ENCODE measurements around the gene LSAMP. TPM values are rescaled to one million over a fixed set of nuclear protein-coding genes. Genes with fewer than 3 reads are reported as not detected.

The LSAMP gene
- total and polyA plus RNA-seq, 9 of the 15 experiments (the other 6 are each of a cell fraction or from before 2014, with no cell fraction given) = 0.09 to 0.11 TPM; not detected in 7

GRCh38 chr3:116391296-116392201, 53.7 kb downstream of the LSAMP start:
- Histone ChIP-seq H3K79me2 (ENCODE audit: control insufficient read depth, insufficient read depth, low read length) (no peaks in the 10 kb centered on the region), H3K36me3 (ENCODE audit: control insufficient read depth, insufficient read depth, low read length) (no peaks in the 10 kb centered on the region), H3K4me3 (no peak overlapping the region), H4K20me1 (replicated peaks; ENCODE audit: control insufficient read depth, insufficient read depth, low read length) (no peaks in the 10 kb centered on the region), H3K9ac (ENCODE audit: insufficient read depth in 1 of 2, low read depth in 2 of 2, low read length in 2 of 2) (no peak overlapping the region), H3K9me3 (replicated peaks; ENCODE audit: control insufficient read depth, insufficient read depth, low read depth, low read length) (no peaks in the 10 kb centered on the region), H3K9me1 (ENCODE audit: control insufficient read depth, insufficient read depth, low read length) (no peaks in the 10 kb centered on the region), H3K4me2 (ENCODE audit: insufficient read depth, low read length) (no peak overlapping the region), H2AFZ (ENCODE audit: low read depth, low read length) (no peak overlapping the region), H3K4me1 (replicated peaks in 1 of 2; ENCODE audit: control insufficient read depth in 2 of 2, insufficient read depth in 2 of 2, low read length in 2 of 2) (no peaks in the 10 kb centered on the region), H3K27me3 (ENCODE audit: control insufficient read depth in 2 of 2, insufficient read depth in 2 of 2, low read length in 2 of 2) (no peaks in the 10 kb centered on the region), H3K27ac (ENCODE audit: extremely low read depth, low read depth, low read length) (no peak overlapping the region)
- ChIA-PET CTCF (ENCODE audit: low intra/inter-chr PET ratio) (no interaction called here), POLR2A (no interaction called here)
- TF ChIP-seq FOXP4 (CRISPR knock-in tag; IDR thresholded peaks at IDR 0.05; ENCODE audit: borderline replicate concordance) (no peak), GTF3C2 (IDR thresholded peaks at IDR 0.05; ENCODE audit: borderline replicate concordance, extremely low read depth, insufficient read length) (no peak)
- WGBS (ENCODE audit: insufficient coverage, low coverage, missing lambda C conversion rate) = 0% methylated on average over 15 of the region's 23 CpGs
- ATAC-seq = no peak
- FAIRE-seq = no peak
- no TSS peak for BruUV-seq (replicated peaks)
- no peak for DNase-seq (ENCODE audit: extremely low read depth in 1 of 4, low spot score in 3 of 4)
- in situ Hi-C loops (cut with MboI) (no loop called here), intact Hi-C loops (cut with micrococcal nuclease) (no loop called here)
